Lower leg skin (tissue), 3 donors: ENCODE measurements around the gene JADE1.

ENCODE experiments used
- POLR2A ChIP-seq, 2 donors: fragments of 450-650 bp; IDR thresholded peaks; one replicate each; pipeline ENCODE4 v1.6.1; 2016 to 2017; ENCODE audit warnings: antibody characterized with exemption in 2 of 2, mild to moderate bottlenecking in 1 of 2, moderate library complexity in 1 of 2
- TF ChIP-seq, protein P1 (sequence below), 3 donors: fragments of 450-650 bp; IDR thresholded peaks; one replicate each; pipeline ENCODE4 v1.5.1; 2016; ENCODE audit warnings: antibody characterized with exemption in 3 of 3, mild to moderate bottlenecking in 3 of 3, moderate library complexity in 2 of 3

GRCh38 chr4:128847082-128847724, 37.7 kb downstream of the JADE1 start:
- TF ChIP-seq, protein P1, sequence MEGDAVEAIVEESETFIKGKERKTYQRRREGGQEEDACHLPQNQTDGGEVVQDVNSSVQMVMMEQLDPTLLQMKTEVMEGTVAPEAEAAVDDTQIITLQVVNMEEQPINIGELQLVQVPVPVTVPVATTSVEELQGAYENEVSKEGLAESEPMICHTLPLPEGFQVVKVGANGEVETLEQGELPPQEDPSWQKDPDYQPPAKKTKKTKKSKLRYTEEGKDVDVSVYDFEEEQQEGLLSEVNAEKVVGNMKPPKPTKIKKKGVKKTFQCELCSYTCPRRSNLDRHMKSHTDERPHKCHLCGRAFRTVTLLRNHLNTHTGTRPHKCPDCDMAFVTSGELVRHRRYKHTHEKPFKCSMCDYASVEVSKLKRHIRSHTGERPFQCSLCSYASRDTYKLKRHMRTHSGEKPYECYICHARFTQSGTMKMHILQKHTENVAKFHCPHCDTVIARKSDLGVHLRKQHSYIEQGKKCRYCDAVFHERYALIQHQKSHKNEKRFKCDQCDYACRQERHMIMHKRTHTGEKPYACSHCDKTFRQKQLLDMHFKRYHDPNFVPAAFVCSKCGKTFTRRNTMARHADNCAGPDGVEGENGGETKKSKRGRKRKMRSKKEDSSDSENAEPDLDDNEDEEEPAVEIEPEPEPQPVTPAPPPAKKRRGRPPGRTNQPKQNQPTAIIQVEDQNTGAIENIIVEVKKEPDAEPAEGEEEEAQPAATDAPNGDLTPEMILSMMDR (IDR thresholded peaks at IDR 0.05): no peak
- TF ChIP-seq POLR2A (IDR thresholded peaks at IDR 0.05): no peak
